C4-2B (cell line): ENCODE data around the gene INSIG2.

Source experiments
- ZFX ChIP-seq: fragments of 450-650 bp; IDR thresholded peaks from 2 replicates; pipeline ENCODE4 v1.6.1; 2017
- TF ChIP-seq, protein P1 (sequence below): fragments of 450-650 bp; conservative IDR thresholded peaks from 2 replicates; pipeline ENCODE4 v1.5.1; 2017; ENCODE audit warnings: mild to moderate bottlenecking

- TF ChIP-seq, protein P1, sequence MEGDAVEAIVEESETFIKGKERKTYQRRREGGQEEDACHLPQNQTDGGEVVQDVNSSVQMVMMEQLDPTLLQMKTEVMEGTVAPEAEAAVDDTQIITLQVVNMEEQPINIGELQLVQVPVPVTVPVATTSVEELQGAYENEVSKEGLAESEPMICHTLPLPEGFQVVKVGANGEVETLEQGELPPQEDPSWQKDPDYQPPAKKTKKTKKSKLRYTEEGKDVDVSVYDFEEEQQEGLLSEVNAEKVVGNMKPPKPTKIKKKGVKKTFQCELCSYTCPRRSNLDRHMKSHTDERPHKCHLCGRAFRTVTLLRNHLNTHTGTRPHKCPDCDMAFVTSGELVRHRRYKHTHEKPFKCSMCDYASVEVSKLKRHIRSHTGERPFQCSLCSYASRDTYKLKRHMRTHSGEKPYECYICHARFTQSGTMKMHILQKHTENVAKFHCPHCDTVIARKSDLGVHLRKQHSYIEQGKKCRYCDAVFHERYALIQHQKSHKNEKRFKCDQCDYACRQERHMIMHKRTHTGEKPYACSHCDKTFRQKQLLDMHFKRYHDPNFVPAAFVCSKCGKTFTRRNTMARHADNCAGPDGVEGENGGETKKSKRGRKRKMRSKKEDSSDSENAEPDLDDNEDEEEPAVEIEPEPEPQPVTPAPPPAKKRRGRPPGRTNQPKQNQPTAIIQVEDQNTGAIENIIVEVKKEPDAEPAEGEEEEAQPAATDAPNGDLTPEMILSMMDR: no peak
- no peak for TF ChIP-seq ZFX
Observed at GRCh38 chr2:118102433-118103082, 14.3 kb downstream of the INSIG2 start.
